ENCODE measurements around the gene MAP3K6.
"Not testable (repeated sequence)": the region's sequence is repeated elsewhere in the genome, so short reads cannot be mapped to it uniquely, and the experiment has no call there.

The MAP3K6 gene, protein sequence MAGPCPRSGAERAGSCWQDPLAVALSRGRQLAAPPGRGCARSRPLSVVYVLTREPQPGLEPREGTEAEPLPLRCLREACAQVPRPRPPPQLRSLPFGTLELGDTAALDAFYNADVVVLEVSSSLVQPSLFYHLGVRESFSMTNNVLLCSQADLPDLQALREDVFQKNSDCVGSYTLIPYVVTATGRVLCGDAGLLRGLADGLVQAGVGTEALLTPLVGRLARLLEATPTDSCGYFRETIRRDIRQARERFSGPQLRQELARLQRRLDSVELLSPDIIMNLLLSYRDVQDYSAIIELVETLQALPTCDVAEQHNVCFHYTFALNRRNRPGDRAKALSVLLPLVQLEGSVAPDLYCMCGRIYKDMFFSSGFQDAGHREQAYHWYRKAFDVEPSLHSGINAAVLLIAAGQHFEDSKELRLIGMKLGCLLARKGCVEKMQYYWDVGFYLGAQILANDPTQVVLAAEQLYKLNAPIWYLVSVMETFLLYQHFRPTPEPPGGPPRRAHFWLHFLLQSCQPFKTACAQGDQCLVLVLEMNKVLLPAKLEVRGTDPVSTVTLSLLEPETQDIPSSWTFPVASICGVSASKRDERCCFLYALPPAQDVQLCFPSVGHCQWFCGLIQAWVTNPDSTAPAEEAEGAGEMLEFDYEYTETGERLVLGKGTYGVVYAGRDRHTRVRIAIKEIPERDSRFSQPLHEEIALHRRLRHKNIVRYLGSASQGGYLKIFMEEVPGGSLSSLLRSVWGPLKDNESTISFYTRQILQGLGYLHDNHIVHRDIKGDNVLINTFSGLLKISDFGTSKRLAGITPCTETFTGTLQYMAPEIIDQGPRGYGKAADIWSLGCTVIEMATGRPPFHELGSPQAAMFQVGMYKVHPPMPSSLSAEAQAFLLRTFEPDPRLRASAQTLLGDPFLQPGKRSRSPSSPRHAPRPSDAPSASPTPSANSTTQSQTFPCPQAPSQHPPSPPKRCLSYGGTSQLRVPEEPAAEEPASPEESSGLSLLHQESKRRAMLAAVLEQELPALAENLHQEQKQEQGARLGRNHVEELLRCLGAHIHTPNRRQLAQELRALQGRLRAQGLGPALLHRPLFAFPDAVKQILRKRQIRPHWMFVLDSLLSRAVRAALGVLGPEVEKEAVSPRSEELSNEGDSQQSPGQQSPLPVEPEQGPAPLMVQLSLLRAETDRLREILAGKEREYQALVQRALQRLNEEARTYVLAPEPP (N-terminal part only)

DNA sequence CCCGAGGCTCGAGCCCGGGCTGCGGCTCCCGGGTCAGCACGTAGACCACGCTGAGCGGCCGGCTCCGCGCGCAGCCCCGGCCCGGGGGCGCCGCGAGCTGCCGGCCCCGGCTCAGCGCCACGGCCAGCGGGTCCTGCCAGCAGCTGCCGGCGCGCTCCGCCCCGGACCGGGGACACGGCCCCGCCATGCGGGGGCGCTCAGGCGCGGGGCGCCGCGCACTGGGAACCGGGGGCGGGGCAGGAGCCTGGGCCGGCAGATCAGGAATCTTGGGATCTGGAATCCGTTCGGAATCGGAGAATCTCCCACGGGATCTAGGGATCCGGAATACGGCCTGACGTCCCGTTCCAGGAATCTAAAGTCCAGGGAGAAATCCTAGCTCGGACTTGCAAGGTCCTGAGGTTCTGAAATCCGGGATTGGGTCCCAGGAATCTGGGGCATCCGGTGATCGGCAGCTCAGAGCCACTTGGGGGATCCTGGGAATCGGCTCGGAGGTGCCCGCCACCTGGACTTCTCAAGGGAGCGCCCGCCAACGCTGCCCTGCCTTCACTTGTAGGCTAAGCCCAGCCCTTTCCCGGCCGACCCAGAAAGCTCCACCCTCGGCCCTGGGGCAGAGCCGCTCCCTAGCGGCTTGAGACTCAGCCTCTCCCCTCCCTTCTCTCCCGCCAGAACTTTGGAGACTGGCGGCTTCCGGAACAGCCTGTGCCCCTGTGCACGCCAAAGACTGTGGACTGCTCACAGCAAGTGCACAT, at the start of gene MAP3K6:
TSS of gene MAP3K6 (minus strand) at position 551 of the 749 bp plus-strand sequence. CDS start at position 187, 364 bp downstream.
- DNase-seq = no peak

DNA sequence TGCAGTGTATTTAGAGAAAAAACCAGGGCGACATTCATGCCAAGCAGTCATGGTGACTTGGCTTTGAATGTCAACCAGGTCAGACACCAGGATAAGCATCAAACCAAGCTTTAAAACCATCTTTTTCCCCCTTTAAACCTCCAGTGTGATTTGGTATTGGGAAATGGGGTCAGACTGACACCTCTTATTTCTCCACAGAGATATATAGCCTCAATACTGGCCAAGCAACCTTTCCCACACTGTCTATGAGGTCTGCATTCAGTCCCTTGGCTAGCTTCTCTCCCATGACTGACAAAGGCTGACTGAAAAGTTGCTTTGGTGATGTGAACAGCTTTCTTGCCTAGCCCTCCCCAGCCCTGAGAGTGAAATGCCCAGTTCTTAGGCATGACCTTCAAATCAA, 47.3 kb upstream of the MAP3K6 start:
- DNase-seq = no peak

DNA sequence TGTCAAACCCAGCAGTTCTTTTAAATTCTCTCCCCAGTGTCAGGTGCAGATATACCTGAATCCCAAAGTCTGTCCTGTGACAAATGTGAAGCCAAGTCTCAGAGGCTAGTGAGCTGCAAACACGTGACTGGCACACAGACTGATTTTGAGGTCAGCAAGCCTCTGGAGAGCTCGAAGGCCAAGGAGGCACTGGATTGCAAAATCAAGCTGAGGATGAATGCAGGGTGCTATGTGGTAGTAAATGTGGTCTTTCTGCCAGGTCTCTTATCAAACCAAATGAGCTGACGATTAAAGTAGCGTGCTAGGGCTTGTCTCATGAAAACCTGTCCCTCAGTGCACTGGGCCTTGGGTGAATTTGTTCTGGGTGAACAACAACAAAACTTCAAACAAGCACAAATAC, 46.2 kb upstream of the MAP3K6 start:
- DNase-seq = no peak

DNA sequence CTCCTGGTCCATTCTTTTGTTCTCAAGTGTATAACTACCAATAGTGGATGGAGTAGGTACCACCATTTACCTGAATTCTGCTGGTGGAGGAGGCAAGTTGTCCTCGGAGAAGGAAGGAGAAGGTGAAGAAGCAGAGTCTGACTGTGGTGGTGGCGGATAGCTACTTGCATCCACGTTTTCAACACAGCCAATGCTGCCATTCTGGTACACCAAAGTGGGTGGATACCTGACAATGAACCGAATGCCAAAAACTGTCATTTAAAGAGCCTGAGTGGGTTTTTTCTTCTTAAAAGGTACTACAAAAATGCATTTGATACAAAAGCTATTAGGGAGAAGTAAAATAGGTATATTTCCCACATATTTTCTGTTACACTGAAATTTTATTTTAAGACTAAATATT, 45.7 kb upstream of the MAP3K6 start:
- DNase-seq = no peak

DNA sequence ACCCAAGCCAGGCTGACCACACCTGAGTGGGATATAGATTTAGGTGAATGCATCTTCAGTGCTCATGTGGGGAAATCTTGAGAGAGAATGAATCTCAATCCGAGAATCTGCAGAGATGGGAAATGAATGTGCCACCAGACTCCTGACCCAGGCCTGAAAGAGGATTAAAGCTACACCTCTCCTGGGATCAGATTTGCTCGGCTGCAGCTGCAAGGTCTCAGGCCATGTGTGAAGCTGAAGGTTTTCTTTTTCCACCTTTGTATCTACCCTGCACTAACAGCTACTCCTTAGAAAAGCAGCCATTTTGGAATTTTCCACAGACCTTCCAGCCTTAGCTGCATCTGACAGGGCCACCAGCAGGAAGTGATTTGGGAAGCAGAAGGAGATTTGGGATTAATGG, 43.9 kb upstream of the MAP3K6 start:
- DNase-seq = no peak

DNA sequence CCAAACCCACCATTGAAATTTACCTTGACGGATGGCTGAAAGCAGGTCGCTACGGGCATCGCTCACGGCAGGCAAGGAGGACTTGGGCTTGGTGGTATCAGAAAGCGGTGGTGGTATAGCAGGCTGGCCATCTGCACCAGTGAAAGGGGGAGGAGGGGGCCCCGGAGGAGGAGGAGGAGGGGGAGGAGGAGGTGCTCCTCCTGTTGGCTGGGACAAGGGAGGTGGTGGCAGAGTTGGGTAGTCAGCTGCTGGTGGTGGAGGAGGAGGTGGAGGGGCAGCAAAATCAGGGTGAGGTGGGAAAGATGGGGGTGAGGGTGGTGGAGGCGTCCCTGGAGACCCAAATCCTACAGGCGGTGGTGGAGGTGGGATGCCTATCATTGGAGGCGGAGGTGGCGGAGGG, 42.9 kb upstream of the MAP3K6 start:
- DNase-seq = no peak

DNA sequence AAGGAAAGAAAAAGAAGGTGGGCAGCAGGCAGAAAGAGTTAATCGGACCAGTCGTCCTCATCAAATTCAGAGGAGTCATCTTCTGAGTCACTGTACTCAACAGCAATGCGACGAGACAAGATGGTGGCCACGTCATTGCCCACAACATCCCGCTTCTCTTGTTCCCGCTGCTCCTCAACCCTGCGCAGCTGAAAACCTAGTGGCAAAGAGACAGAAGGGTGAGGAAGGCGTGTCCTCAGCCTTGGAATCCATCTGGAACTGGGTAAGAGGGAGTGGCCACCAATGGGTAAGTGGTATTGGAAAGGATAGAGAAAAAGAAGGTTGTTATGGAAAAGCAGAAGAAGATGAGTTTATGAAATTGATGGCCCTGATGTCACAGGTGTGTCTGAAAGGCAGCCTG, 41.4 kb upstream of the MAP3K6 start:
- no peak for DNase-seq

DNA sequence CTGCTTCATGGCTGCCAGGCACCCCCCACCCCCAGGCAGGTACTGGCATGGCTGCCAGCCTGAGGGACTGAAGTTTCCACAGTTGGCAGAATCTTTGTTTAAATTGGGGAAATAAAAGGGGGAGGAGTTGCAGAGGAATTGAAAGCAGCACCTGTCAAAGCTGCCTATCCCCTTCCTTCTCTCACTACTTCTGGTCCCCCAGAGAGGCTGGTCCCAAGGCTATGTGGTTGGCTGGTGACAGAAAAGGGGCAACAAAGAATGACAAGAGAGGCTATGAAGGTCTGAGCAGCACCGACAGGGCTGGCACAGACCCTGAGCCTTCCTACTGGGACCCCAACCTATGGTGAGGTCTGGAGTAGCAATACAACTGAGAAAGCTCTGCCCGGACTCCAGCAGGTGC, 40.0 kb upstream of the MAP3K6 start:
- not testable (repeated sequence) for DNase-seq

DNA sequence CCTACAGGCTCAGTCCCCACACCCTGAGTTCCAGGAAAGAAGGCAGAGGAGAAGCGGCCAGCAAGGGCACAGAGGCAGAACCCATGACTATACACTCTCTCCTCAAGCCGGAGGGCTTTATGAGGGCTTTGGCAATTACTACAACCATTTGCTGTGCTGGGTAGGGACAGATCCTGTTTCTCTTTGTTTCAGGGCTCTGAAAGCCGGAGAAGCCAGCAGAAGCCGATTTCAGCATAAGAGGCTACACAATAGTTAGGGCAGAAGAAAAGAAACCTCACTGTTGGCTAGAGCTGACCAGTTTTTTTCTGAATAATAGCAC, 39.6 kb upstream of the MAP3K6 start:
- no peak for DNase-seq

DNA sequence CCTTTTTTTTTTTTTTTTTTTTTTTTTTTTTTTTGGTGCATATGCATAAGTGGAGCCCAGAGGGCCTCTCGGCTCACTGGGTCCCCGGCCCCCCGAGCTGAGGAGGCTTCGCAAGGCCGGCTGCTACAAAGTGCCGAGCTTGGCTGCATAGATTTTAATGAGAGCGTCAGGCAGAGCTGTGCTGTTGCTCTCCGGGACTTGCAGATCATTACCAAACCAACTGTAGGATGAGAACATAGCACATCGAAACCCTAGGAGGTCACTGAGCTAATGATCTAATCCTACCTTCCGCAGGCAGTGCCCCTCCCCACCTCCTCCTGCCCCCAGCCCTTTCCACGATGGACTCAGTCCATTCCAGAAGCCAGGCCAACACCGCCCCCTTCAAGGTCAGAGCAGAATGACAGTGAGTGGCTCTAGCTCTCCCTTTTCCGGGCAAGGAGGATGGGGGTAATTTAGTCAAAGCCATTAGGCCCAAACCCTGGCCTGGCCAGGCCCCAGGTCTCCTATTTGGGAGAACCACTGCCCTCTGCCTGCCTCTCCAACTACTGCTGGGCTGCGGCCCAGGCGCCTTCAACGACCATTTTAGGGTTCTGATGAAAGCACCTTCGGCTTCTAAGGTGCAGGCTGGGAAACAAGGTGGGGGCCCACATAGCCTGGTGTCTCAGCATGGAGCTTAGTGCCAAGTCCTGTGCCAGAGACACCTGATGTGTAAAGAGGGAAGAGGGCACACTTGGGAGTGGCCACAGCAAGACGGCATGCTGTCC, 39.0 kb upstream of the MAP3K6 start:
- not testable (repeated sequence) for DNase-seq

DNA sequence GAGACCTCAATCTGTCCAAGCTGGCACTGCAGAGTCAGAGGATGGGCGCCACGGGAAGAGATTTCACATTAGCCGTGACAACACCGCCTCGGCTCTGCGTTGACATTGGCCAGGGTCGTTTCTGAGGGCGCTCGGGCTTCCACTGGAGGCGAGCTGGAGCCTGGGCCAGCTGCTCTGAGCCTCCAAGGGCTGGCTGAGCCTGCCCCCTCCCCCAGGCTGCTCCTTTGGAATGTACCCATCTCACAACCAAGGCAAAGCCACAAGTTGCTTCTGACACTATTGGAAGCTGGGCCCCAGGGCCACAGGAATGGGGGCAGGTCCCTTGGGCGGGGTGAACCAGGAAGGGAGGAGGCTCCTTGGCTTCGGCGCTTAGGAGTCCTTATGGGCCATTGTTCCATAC, 38.3 kb upstream of the MAP3K6 start:
- DNase-seq = no peak

DNA sequence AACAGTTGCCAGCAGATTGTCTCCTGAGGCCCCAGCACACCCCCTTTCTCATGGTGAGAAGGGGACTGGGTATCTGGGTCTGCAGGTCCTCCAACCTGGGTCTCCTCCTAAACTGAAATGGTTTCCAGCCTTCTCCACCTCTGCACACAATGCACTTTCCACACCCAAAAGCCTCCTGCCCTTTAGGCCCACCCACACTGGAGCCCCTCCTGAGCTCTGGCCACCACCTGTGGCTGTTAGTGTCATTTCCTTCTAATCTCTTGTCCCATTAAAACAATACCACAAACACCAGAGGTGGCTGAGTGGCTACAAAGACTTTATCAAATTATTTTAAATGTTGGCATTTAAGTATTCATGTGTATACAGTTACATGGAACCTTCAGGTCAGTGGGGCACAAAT, 37.2 kb upstream of the MAP3K6 start:
- DNase-seq = no peak

DNA sequence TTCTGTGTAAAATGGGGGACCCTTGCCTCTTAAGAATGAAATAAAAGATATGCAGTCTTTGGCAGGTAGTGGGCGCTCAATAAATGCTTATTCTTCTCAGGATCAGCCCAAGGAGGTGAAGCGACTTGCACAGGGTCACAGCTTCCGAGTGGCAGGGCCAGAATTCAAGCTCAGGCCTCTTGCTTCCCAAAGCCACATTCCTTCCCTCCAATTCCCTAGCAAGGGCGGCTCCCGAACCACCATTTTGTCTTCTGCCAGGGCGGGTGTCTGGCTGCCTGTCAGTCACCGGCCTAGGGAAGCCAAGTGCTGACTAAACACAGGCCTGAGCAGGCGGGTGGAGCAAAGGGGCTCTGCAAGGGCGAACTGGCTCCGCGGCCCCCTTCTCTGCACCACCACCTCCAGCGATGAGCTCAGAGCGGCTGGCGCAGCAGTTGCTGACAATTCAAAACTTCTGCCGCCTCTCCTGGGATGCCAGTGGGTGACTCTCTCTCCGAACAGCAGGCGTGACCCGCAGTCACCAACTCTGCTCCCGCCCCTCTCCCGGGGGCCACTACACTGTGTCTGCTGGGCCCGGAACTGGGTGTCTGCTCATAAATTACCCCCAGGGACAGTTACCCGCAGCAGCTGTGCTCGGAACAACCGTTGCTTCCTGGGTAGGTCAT, 36.4 kb upstream of the MAP3K6 start:
- DNase-seq = peak; percentile 51

DNA sequence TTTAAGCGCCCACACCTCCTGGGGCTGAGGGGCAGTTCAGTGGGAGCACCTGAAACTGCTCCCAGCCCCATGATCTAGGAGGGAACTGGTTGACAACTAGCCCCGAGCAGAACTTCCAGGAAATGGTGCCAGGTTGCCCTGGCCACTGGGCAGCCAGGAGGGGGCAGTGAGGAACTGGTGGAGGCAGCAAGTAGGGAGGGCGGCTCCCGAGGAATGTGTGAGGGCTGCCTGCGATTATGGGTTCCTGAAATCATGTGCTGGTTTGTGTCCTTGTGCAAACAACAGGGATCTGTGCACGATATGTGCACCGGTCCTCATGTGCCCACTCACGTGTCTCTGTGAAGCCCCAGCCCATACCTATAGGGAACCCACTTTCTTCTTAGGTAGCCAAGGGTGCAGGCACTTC, 35.6 kb upstream of the MAP3K6 start:
- peak; percentile 42 for DNase-seq

DNA sequence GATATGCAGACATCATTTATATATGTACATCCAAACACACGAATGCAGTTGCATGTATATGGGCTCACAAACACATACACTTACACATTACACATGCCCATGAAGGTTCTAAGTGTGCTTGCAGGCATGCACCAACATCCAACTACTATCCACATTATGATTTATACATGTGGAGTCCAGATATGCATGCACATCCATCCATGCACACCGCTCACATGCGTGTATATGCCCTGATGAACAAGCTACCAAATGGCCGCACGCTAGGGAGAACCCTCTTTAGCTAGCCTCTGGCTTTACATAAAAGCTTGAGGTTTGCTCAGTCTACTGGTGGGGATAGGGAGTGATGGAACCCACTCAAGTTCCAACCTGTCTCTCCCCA, 34.2 kb upstream of the MAP3K6 start:
- DNase-seq = no peak

DNA sequence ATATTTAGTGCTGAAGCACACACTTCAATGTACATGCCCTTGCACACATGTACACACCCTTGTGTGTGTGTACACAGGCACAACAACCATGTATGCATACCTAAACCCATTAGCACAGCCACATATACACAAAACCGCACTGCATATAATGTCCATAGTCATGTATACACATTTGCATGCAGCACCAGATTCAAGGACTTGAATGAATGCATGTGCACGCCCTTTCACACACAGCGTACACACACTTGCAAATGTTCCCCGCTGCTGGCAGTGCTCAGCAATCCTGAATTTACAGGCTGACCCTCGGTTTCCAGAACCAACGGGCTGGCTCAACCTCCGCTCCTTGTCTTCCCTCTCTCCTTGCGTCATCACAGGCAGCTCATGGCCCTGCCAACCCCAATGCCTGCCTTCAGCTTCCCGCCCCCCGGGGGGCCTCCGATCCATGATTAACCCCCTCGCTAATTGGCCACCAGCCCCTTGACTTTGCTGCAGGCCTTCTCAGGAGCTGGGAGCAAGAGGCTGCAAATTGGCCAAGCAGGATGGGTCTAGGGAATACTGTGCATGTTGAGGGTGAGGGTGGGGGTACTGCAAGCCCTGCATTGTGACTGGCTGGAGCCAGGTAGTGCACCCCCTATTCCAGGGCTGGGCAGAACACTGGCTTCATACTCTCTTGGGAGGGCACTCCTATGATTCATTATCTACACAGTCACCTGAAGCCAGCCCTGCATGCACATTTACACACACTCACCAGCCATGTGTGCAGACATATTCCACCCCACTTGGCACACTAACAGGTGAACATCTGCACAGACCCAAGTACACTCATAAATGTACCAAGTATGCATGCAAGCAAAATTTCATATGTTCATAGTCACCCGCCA, 33.6 kb upstream of the MAP3K6 start:
- no peak for DNase-seq

DNA sequence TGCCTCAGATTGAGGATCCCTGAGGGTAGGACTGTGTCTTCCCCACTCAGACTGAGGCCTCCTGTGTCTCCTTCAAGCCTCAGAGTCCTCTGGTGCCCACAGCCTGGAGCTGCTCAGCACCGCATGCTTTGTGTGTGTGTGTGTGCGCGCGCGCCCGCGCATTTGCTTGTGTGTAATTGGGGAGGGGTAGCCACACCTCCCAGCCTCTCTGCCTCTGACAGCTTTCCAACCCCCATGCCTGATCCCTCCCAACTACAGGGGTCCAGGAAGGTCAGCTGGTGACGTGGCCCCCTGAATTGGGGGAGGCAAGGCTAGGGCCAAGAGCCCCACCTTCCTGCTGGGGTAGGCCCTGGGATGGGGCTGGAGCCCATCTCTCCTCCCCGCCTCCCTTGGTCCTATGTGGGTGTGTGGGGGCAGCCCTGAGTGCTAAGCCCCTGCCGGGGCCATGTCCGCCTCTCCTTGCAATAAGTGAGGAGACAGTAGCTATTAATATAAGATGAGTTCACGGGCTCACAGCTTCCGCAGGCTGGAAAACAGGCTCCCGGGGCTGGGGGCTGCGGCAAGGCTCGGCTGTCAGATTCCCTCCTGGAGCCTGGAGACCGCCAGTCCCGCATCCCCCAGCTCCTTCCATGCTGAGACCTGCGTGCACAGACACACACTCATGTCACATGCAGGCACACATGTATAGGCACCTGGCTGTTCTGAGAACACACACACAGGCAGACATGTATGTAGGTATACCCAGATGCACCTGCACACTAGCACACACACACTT, 32.7 kb upstream of the MAP3K6 start:
- no peak for DNase-seq

DNA sequence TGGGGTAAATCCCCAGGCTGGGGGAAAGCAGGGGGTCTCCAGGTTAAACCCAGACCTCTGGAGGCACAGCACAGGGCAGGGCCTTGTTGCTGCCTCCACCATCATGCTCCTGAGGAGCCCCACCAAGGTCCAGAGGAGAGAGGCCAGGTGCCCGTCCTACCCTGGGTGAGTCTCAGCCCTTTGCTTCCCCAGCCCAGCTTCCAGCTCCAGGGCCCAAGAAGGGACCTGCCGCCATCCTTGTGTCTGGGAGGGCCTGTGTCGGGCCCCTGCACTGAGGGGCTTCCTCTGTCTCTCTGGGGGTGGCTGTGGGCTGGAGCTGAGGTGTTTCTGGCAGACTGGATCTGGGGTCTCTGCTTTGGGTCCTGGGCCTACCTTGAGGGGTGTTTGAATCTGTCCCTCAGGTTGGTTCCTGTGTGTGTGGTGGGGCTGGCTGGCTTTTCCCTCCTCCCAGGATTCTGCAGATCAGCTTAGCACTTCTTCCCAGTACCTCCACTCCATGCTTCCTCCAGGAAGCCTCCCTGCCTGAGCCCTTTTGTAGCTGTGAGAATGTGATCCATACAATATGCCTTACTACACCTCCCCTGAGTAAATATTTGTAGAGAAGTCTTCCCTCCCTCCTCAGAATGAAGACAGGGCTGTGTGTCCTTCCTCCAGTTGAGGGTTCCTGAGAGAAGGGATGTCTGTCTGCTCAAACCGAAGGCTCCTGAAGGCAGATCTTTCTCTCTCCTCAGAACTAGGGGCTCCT, 31.8 kb upstream of the MAP3K6 start:
- no peak for DNase-seq

DNA sequence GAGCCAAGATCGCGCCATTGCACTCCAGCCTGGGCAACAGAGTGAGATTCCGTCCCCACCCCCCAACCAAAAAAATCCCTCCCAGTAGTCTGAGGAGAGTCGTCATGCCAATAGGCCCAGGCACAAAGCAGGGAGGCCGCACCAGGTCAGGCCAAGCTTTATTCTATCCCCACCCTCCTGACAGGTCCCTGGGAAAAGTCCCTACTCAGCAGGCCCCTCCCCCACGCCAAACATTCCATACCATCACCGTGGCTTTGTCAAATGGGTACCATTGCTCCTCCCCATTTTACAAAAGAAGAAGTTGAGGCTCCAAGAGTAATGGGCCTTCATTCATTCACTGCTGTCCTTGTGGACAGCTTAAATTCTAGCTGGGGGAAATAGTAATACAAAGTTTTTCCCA, 31.0 kb upstream of the MAP3K6 start:
- DNase-seq = no peak
